GM12878 (cell line): ENCODE data around the gene MYO3B. TPM values are rescaled to one million over a fixed set of nuclear protein-coding genes. Genes with fewer than 3 reads are reported as not detected.

ENCODE experiments used
- CBFB ChIP-seq: IDR thresholded peaks from 2 replicates; pipeline ENCODE4 v1.6.1; 2016; ENCODE audit warnings: antibody characterized with exemption, low read depth
- HDAC2 ChIP-seq: fragments of 200-600 bp; sonication (generic); IDR thresholded peaks from 2 replicates; pipeline ENCODE4 v1.6.1; 2017
- JUNB ChIP-seq: IDR thresholded peaks from 2 replicates; pipeline ENCODE4 v1.6.1; 2016; ENCODE audit warnings: antibody characterized with exemption, mild to moderate bottlenecking
- KAT2A ChIP-seq: conservative IDR thresholded peaks from 2 replicates; pipeline ENCODE4 v1.6.1; 2011; ENCODE audit warnings: low read depth, low read length; ENCODE audit not compliant: control insufficient read depth
- KLF5 ChIP-seq: fragments of 450-650 bp; IDR thresholded peaks from 2 replicates; pipeline ENCODE4 v1.6.1; 2014; ENCODE audit warnings: mild to moderate bottlenecking; ENCODE audit not compliant: partially characterized antibody
- MEF2A ChIP-seq: IDR thresholded peaks from 2 replicates; pipeline ENCODE4 v1.6.1; 2011; ENCODE audit warnings: low read depth, mild to moderate bottlenecking, low read length, moderate library complexity; ENCODE audit not compliant: insufficient read depth
- MYB ChIP-seq: fragments of 150-350 bp; IDR thresholded peaks from 2 replicates; pipeline ENCODE4 v1.6.1; 2014; ENCODE audit warnings: mild to moderate bottlenecking, low read depth, low read length, borderline replicate concordance
- NKRF ChIP-seq: fragments of 450-650 bp; conservative IDR thresholded peaks from 2 replicates; pipeline ENCODE4 v1.6.1; 2017; ENCODE audit warnings: mild to moderate bottlenecking, moderate library complexity
- PRDM15 ChIP-seq: fragments of 450-650 bp; formaldehyde crosslinking; IDR thresholded peaks from 2 replicates; pipeline ENCODE4 v1.4.0; 2020; ENCODE audit warnings: mild to moderate bottlenecking, moderate library complexity
- RUNX3 ChIP-seq: IDR thresholded peaks from 2 replicates; pipeline ENCODE4 v1.6.1; 2012; ENCODE audit warnings: low read length, inconsistent platforms
- SIN3A ChIP-seq: IDR thresholded peaks from 2 replicates; pipeline ENCODE4 v1.6.1; 2012; ENCODE audit warnings: low read depth, low read length, improper control_type of control experiment
- SREBF1 ChIP-seq: IDR thresholded peaks from 2 replicates; pipeline ENCODE4 v1.6.1; 2012; ENCODE audit warnings: mild to moderate bottlenecking, low read length
- YY1 ChIP-seq: IDR thresholded peaks from 2 replicates; pipeline ENCODE4 v1.6.1; 2011; ENCODE audit warnings: low read depth, mild to moderate bottlenecking, low read length
- polyA plus RNA-seq, 11 experiments: library from polyadenylated mRNA; depleted of rRNA in 4 of 11; unstranded in 6 of 11; stranded (reverse) in 5 of 11; fragments of >200 nt; fragmentation: Nextera tagmentation in 4 of 11; fragmentation: Illumina TruSeq in 1 of 11; extraction: Ambion mirVana in 4 of 11; extraction: Trizol in 1 of 11; gene quantifications; 1 replicate in 1 of 11; 2 replicates in 10 of 11; pipeline versions ENCODE4 v1.2.1 to v1.2.3, GENCODE V29; 2011 to 2016; ENCODE audit warnings: inconsistent platforms in 2 of 11, missing spikeins in 2 of 11, low read depth in 1 of 11
- total RNA-seq, 4 experiments: library from RNA; depleted of rRNA in 3 of 4; stranded (reverse); fragments of >200 nt in 3 of 4; fragmentation: Illumina TruSeq in 1 of 4; extraction: Trizol in 1 of 4; gene quantifications; 2 replicates each; pipeline versions ENCODE4 v1.2.1 to v1.2.3, GENCODE V29; 2013 to 2021
- TF ChIP-seq, protein P1 (sequence below), 3 experiments: IDR thresholded peaks in 2 of 3; conservative IDR thresholded peaks in 1 of 3; 2 replicates each; pipeline ENCODE4 v1.5.1; 2011; ENCODE audit warnings: low read depth in 3 of 3, low read length in 3 of 3, mild to moderate bottlenecking in 3 of 3, control low read depth in 2 of 3, moderate library complexity in 2 of 3, inconsistent platforms in 1 of 3, mixed read lengths in 1 of 3; ENCODE audit not compliant: control insufficient read depth in 2 of 3, insufficient read depth in 1 of 3; ENCODE audit errors: extremely low read depth in 1 of 3
- TF ChIP-seq, protein P2 (sequence below): fragments of 450-650 bp; formaldehyde crosslinking; IDR thresholded peaks from 2 replicates; pipeline ENCODE4 v1.5.0; 2022; ENCODE audit warnings: mild to moderate bottlenecking, missing genetic modification characterization
- TF ChIP-seq, protein P3 (sequence below): fragments of 450-650 bp; IDR thresholded peaks from 2 replicates; pipeline ENCODE4 v1.6.1; 2018; ENCODE audit warnings: borderline replicate concordance, mild to moderate bottlenecking; ENCODE audit not compliant: partially characterized antibody

MYO3B gene
- total and polyA plus RNA-seq, 10 of the 15 experiments (the other 5 are each of a cell fraction or from before 2014, with no cell fraction given) = 1.1 to 7.1 (median 2.1) TPM

GRCh38 chr2:170201734-170202393 is 23.9 kb downstream of the MYO3B start (continued):
- TF ChIP-seq, protein P1, sequence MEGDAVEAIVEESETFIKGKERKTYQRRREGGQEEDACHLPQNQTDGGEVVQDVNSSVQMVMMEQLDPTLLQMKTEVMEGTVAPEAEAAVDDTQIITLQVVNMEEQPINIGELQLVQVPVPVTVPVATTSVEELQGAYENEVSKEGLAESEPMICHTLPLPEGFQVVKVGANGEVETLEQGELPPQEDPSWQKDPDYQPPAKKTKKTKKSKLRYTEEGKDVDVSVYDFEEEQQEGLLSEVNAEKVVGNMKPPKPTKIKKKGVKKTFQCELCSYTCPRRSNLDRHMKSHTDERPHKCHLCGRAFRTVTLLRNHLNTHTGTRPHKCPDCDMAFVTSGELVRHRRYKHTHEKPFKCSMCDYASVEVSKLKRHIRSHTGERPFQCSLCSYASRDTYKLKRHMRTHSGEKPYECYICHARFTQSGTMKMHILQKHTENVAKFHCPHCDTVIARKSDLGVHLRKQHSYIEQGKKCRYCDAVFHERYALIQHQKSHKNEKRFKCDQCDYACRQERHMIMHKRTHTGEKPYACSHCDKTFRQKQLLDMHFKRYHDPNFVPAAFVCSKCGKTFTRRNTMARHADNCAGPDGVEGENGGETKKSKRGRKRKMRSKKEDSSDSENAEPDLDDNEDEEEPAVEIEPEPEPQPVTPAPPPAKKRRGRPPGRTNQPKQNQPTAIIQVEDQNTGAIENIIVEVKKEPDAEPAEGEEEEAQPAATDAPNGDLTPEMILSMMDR (IDR thresholded peaks at IDR 0.05 in 2 of 3, conservative IDR thresholded peaks at IDR 0.05 in 1 of 3; ENCODE audit: control insufficient read depth in 2 of 3, extremely low read depth in 1 of 3, insufficient read depth in 1 of 3, low read depth in 3 of 3, low read length in 3 of 3) = no peak
- TF ChIP-seq KLF5 (no peak), CBFB (no peak), KAT2A (no peak), HDAC2 (no peak), SREBF1 (no peak), NKRF (no peak), YY1 (no peak), SIN3A (no peak), RUNX3 (peak; percentile 43), MYB (no peak), PRDM15 (CRISPR knock-in tag) (no peak), JUNB (no peak), MEF2A (peak; percentile 62; the same call in 1 of the 2 replicates)
- TF ChIP-seq, protein P2, sequence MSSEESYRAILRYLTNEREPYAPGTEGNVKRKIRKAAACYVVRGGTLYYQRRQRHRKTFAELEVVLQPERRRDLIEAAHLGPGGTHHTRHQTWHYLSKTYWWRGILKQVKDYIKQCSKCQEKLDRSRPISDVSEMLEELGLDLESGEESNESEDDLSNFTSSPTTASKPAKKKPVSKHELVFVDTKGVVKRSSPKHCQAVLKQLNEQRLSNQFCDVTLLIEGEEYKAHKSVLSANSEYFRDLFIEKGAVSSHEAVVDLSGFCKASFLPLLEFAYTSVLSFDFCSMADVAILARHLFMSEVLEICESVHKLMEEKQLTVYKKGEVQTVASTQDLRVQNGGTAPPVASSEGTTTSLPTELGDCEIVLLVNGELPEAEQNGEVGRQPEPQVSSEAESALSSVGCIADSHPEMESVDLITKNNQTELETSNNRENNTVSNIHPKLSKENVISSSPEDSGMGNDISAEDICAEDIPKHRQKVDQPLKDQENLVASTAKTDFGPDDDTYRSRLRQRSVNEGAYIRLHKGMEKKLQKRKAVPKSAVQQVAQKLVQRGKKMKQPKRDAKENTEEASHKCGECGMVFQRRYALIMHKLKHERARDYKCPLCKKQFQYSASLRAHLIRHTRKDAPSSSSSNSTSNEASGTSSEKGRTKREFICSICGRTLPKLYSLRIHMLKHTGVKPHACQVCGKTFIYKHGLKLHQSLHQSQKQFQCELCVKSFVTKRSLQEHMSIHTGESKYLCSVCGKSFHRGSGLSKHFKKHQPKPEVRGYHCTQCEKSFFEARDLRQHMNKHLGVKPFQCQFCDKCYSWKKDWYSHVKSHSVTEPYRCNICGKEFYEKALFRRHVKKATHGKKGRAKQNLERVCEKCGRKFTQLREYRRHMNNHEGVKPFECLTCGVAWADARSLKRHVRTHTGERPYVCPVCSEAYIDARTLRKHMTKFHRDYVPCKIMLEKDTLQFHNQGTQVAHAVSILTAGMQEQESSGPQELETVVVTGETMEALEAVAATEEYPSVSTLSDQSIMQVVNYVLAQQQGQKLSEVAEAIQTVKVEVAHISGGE (CRISPR knock-in tag) = no peak
- TF ChIP-seq, protein P3, sequence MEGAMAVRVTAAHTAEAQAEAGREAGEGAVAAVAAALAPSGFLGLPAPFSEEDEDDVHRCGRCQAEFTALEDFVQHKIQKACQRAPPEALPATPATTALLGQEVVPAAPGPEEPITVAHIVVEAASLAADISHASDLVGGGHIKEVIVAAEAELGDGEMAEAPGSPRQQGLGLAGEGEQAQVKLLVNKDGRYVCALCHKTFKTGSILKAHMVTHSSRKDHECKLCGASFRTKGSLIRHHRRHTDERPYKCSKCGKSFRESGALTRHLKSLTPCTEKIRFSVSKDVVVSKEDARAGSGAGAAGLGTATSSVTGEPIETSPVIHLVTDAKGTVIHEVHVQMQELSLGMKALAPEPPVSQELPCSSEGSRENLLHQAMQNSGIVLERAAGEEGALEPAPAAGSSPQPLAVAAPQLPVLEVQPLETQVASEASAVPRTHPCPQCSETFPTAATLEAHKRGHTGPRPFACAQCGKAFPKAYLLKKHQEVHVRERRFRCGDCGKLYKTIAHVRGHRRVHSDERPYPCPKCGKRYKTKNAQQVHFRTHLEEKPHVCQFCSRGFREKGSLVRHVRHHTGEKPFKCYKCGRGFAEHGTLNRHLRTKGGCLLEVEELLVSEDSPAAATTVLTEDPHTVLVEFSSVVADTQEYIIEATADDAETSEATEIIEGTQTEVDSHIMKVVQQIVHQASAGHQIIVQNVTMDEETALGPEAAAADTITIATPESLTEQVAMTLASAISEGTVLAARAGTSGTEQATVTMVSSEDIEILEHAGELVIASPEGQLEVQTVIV = no peak
